HG03066 (cell line): ENCODE measurements around the gene NFE2.
"Not testable (repeated sequence)": the region's sequence is repeated elsewhere in the genome, so short reads cannot be mapped to it uniquely, and the experiment has no call there.

Experiments
- ATAC-seq: cut with Tn5 transposase; IDR thresholded peaks from one replicate; pipeline ENCODE4 v1.9.1; 2021; ENCODE audit warnings: low read depth; ENCODE audit not compliant: unreplicated experiment

The NFE2 gene

DNA sequence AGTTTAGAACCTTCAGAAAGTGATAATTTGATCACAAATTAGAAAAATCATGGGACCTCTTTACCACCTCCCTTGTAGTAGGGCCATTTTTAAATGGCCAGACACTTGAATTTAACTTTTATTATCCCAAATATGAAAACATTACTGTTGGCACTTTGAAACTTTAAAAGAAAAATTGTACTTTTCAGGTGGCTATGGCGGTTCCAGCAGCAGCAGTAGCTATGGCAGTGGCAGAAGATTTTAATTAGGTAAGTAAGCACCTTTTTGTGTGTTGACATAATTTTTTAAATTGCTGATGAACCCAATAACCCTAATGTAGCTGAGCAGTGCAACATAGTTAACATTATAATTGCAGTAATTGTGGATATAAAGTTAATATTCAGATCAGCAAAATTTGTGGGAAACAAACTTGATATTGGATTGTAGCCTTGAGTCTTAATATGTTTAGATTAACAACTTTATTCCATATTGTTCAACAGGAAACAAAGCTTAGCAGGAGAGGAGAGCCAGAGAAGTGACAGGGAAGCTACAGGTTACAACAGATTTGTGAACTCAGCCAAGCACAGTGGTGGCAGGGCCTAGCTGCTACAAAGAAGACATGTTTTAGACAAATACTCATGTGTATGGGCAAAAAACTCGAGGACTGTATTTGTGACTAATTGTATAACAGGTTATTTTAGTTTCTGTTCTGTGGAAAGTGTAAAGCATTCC, 16.6 kb downstream of the NFE2 start:
- not testable (repeated sequence) for ATAC-seq

GRCh38 chr12:54282949-54283593, 17.7 kb downstream of the NFE2 start:
- ATAC-seq, result no peak

GRCh38 chr12:54281694-54282093, 19.1 kb downstream of the NFE2 start:
- not testable (repeated sequence) for ATAC-seq

DNA sequence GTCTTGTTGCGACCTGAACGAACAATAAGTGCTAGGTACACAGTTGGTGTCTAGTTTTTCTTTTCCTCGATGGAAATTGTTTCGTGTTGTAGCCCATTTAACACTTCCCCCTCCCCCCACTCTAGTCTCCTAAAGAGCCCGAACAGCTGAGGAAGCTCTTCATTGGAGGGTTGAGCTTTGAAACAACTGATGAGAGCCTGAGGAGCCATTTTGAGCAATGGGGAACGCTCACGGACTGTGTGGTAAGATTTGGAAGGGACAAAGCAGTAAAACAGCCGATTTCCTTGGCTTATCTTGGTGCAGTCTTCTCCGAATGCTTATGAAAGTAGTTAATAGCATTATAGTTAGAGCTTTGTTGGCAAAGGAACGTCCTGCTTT, 19.6 kb downstream of the NFE2 start:
- ATAC-seq, result not testable (repeated sequence)

GRCh38 chr12:54280468-54281260, 20.2 kb downstream of the NFE2 start, which contains the start of gene HNRNPA1:
Gene HNRNPA1, plus strand, starts transcription at chr12:54280726. Its CDS starts 82 bp downstream, at chr12:54280808.
- ATAC-seq, result peak; percentile 79

- peak; percentile 71 for ATAC-seq
These were observed 21.0 kb downstream of the NFE2 start, which contains the start of gene CBX5 for GRCh38 chr12:54279632-54280467. Gene CBX5, minus strand, starts transcription at chr12:54280122. Its CDS starts 22,472 bp downstream, at chr12:54257650.

DNA sequence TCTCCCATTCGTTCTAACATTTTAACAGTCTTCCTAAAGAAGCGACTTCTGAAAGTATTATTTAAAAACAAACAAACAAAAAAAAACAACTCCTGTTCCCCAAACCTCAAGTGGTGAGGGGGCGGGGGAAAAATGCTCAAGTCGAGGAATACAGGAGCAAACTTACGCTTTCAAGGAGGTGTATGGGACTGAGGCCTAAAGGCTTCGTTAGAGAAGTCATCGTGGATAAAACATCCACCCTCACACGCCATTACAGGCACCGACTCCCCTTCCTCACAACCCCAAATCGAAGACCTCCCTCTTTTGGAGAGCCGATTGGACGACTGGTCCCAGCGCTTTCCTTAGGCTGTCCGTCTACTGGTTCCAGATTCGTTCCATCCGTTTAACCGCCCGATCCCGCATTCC, 21.6 kb downstream of the NFE2 start:
- peak; percentile 0 for ATAC-seq

DNA sequence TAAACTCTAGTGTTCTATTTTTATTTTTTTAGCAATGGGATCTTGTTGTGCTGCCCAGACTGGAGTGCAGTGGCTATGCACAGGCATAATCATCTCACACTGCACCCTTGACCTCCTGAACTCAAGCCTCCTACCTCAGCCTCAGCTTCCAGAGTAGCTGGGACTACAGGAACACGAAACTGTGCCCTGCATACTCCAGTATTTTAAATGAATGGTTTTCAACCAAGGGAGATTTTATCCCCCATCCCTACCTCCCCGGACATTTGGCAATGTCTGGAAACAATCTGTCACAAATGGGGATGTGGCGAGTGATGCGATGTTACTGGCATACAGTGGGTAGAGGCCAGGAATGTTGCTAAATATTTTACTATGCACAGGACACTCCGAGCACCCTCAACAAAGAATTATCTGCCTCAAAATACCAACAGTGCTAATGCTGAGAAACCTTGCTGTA, 23.0 kb downstream of the NFE2 start:
- ATAC-seq, result no peak

DNA sequence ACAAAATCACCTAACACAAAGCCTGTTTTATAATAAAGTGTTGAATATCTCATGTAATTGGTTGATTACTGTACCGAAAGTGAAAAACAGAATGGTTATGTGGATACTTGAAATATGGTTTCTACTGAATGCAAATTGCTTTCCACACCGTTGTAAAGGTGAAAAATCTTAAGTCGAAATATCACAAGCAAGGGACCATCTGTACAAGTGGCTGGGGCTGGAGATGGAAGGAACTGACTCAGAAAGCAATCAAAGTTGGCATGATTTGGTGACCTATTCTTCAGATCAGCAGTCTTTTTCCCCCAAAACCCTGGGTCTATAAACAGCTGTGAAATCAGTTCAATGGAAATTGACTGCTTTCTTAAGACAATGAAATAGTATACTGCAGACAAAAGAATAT, 24.4 kb downstream of the NFE2 start:
- no peak for ATAC-seq

DNA sequence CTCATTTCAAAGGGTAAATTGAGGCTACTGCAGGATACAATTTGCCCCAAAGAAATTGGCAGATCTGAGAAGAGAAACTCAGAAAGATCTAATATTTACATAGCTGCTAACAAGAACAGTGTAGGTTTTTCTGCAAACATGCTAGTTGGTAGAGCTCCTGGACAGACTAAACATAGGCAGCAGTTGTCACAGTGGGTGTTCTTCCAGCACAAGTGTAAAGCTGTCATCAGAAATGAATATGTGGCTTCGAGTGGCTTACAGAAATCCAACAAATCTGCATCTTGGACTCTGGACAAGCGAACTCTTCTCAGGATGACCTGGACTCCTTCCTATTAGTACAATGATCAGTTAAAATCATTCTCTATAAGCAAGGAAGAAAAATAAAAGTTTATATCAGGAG, 26.8 kb downstream of the NFE2 start:
- ATAC-seq, result no peak

- ATAC-seq, result no peak
These were observed 28.6 kb downstream of the NFE2 start for GRCh38 chr12:54272214-54272613.

DNA sequence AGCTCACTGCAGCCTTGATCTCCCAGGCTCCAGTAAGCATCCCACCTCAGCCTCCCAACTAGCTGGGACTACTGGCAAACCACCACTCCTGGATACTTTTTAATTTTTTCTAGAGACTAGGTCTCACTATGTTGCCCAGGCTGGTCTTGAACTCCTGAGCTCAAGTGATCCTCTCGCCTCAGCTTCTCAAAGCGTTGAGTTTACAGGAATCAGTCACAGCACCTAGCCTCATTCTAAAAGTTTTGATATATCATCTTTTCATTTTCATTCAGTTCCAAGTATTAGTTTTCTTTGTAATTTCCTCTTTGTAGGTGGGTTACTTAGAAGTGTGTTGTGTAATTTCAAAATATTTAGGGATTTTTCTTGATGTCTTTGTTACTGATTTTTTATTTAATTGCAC, 30.5 kb downstream of the NFE2 start:
- ATAC-seq, result no peak

DNA sequence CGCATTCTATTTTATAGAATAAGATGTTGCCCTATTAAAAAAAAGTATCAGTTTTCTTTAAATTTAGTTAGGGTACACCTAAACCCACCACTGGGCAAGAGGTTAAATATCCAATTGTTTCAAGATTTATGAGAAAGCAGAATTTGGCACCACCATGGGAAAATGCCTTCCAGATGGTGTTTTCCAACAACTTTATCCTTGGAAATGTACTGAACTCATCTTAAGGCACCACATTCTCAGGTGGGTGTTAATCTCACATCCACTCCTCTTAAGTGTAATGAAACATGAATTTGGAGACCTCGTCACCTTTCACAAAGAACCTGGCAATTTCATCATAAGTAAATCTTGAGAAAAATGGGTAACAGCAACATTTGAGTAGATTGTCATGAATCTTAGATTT, 34.0 kb downstream of the NFE2 start:
- no peak for ATAC-seq

GRCh38 chr12:54265364-54265812, 35.4 kb downstream of the NFE2 start:
- no peak for ATAC-seq

DNA sequence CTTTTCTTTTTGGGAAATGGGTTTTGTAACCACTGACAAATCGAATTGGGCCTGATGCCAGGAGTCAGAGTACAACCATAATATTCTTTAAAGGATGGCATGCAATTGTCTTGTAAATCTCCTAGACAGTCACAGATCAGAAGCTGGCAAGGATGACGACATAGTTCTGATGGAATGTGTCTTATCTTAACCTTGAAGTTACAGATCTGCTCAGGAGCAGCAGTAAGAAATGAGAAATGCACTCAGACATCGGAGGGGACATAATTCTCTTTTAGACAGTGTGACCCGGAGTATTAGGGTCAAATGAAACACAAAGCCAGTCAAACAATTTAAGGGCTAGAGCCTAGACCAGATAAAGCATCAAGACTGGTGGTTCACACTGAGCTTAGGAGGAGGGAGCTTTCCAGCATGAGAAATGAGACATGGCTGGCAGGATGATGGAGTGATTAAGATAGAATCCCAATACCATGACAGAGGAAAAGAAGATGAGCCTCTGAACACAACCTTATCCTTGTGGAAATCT, 38.4 kb downstream of the NFE2 start:
- no peak for ATAC-seq

GRCh38 chr12:54261815-54262402, 38.9 kb downstream of the NFE2 start:
- ATAC-seq, result no peak

GRCh38 chr12:54259194-54260011, 41.4 kb downstream of the NFE2 start:
- ATAC-seq, result no peak

DNA sequence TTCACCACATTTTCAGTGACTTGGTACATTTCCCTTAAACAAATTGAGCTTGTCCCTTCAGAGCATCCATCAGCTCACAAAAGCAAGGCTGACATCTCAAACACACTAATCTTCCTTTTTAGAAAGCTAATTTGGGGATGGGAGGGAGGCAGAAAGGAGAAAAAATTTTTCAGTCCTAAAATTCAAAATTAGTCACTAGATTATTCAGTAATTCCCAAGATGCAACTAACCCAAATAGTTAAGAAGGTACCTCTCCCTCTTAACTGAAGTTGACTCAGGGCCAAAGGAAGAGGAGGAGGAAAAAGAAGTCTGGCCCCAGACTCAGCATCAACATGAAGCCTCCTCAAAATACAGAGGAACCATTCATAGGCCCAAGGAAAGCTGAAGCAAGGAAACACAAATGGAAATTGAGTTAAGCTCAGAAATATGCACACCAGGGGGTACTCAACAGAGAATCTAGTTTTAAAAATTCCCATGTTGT, 42.6 kb downstream of the NFE2 start:
- ATAC-seq, result no peak

DNA sequence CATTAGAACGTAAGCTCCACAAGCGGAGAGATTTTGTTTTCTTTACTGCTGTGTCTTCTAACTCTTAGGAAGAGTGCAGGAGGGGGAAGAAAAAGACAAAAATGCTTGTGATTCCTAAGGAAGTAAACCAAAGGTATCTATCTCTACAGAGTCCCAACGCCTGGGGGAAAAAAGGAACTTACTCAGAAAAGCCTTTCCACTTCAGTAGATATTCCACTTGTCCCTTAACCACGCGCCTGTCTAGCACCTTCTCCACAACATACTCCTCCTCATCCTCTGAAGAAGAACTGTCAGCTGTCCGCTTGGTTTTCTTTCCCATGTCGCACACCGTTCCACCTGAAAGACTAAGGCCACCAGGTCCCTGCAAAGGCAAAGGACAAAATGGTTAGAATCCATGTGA, 43.5 kb downstream of the NFE2 start:
- ATAC-seq, result no peak
